GM19438 (cell line): ENCODE measurements around the gene LRBA.

Experiments
- ATAC-seq: cut with Tn5 transposase; IDR thresholded peaks from one replicate; pipeline ENCODE4 v1.9.1; 2021; ENCODE audit warnings: low read depth; ENCODE audit not compliant: unreplicated experiment

Gene LRBA

DNA sequence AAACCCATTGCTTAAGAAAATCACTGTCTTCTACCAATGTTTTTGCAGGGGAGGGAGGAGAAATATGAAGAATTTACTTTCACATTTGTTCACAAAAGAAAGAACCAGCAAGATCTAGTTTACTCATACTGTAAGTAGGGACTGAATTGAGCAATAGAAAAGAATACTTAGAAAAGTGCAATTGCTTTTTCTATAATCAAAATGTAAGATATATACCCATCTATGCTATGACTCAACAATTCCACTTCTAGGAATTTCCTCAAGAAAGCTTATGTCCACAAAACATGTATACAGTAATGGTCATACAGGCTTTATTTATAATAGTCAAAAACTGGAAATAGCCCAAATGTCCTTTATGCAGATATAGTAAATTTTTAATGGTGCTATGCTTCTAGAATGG is 196.4 kb downstream of the LRBA start:
- ATAC-seq: no peak

DNA sequence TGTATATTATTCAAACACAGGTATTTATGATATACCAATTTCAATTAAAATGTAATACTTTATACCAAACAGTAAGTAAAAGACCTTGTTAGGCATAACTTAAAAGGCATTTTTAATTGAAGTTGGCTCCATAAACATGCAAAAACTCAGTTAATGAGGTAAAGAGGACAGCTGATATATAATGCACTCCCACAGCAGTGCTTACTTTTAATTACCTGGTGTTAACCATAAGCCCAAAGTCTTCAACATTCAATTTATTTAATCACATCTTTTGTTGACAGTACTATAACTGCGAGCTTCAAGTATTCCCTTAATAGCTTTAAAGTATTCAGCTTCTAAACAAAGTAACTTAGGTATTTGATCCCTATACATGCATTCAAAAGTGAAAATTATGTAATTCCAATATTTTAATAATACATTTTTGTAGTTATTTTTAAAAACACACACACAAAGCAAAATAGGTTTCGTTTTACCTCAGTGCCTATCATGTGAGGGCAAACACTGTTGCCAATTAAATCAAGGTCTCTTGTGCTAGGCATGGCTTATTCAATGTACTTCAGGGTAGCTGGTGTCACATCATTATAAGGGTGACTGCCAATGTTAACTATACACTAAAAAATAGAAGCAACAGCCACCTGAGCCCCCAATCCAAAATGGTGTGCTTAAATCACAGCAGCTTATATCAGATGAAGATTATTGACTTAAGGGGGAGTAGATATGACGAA is 197.1 kb downstream of the LRBA start:
- ATAC-seq: no peak

DNA sequence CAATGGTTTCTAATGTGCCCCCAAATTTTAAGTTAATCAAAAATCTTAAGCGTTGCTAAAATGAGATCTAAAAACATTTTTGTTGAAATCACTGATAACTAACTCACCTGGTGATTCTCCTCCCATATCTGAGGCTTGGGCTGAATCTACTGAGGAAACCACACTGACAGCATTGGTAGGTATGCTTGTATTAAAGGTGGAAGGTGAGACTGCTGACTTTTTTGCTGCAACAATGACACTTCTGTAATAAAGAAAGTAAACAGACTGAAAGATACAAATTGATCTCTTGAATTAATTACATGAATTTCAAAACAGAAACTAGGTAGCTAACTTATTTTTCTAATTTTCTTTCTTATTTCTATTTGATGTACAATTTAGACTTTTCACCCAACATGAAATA is 198.1 kb downstream of the LRBA start:
- no peak for ATAC-seq

DNA sequence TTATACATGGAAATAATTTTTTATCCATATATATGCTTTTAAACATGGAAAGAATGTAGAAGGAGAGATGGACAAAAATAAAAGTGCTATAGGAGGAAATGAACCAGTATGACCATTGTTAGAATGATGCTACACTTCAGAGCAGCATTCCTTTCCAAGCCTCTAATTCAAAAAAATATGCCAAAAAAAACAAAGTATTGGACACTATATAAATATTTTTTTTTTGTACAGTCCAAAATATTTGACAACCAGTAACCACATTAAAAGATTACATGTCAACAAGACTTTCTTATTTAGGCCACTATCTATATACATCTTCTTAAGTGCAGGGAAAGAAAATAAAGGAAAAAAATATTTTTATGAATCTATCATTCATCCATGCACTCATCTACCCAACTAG is 198.6 kb downstream of the LRBA start:
- no peak for ATAC-seq

DNA sequence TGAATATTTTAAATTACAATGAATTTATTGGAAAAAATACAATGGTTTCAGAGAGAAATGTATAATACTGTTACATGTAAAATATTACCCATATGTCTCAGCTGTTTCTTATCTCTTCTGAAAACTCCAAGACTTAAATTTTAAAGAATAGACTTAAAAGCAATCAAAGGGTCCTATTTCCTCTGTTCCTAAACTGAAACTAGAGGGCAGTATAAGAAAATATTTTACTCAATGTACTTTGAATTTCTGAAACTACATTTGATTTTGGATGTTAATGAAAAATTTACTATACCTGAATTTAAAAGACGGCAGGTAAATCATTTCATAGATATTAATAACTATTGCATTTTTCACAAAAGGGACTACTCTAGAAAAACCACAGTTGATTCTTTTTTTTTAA is 200.2 kb downstream of the LRBA start:
- no peak for ATAC-seq

DNA sequence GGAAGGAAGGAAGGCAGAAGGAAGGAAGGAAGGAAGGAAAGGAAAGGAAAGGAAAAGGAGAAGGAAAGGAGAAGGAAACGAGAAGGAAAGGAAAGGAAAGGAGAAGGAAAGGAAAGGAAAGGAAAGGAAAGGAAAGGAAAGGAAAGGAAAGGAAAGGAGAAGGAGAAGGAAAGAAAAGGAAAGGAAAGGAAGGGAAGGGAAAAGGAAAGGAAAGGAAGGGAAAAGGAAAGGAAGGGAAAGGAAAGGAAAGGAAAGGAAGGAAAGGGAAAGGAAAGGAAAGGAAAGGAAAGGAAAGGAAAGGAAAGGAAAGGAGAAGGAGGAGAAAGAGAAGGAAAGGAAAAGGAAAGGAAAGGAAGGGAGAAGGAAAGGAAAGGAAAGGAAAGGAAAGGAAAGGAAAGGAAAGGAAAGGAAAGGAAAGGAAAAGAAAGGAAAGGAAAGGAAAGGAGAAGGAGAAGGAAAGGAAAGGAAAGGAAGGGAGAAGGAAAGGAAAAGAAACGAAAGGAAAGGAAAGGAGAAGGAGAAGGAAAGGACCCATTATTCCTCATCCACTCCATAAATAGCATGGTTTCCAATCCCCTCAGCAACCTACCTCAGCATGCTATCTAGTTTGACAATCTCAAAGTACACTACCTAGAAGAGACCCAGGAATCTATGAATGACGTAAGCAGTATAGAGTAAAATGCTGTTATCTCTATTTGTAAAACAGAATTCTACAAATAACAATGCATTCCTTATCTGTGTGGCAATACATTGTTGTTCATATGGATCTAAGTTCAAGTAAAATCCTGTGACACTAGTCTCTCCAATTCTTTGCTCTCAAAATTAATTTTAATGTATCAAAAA is 209.7 kb downstream of the LRBA start:
- no peak for ATAC-seq

DNA sequence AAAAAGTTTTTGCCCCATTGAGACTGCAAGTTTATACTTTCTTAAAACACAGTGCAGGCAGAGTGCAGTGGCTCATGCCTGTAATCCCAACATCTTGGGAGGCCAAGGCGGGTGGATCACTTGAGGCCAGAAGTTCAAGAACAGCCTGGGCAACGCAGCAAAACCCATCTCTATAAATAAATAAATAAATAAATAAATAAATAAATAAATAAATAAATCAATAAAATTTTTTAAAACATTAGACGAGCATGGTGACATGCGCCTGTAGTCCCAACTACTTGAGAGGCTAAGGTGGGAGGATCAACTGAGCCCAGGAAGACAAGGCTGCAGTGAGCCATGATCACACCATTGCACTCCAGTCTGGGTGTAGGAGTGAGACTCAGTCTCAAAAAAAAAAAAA is 213.3 kb downstream of the LRBA start:
- ATAC-seq: no peak

DNA sequence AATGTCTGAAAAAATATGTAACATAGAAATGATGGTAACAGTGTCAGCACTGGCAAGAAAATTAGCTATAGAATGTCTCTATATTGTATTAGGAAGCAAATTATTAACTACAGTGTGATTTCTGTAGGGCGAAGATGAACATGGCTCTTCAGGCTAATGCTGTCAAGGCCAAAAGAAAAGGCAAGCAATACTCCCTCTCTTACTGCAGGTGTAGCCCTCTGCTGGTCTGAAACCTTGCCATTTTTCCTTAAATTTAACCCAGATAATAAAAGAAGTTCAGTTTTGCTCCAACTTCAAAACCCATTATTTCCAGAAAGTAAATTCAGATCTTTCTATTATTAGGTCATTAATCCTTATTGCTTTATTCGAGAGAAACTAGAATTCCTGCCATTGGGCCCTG is 215.9 kb downstream of the LRBA start:
- no peak for ATAC-seq

DNA sequence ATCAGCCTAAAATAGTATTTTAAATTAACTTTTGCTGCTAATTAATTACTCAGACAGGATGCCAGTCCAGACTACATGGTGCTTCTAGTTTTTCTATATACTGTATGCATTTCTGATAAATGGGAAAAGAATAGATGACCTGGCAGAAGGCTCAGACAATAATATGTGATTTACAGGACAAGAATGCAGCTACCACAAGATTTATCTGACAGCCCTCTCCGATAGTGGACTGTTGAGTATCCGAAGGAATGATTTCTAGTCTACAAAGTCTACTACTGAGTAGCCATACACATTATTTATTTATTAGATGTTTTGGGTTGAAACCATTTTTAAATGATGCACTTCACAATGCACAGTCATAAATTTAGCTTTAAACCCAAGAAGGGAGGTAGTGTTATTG is 220.4 kb downstream of the LRBA start:
- ATAC-seq: no peak

DNA sequence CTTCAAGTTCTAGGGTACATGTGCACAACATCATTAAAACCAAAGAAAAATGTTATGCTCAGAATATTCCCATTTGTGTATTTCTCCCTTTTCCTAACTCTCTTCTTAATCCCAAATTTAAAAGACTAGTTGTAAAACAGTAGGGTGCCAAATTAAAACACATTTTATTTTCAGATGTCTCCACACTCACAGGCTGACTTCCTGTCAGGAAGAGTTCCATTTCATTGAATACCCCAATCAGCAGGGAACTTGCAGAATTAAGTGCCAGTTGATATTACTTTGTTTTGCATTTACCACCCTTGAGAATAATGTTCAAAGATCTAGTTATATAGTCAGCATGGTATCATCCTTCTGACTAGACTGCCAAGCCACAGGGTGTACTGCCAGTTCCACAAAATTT is 225.2 kb downstream of the LRBA start:
- ATAC-seq: no peak

DNA sequence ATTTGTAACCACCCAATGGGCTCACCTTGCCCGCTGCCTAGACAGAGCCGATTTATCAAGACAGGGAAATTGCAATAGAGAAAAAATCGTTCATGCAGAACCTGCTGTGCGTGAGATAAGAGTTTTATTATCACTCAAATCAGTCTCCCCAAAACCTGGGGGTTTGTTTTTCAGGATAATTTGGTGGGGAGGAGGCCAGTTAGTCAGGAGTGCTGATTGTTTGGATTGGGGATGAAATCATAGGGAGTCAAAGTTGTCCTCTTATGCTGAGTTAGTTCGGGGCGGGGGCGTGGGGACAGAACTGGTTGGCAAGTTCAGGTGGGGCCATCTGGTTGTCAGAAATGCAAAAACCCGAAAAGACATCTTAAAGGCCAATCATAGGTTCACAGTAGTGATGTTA is 230.1 kb downstream of the LRBA start:
- ATAC-seq: no peak

DNA sequence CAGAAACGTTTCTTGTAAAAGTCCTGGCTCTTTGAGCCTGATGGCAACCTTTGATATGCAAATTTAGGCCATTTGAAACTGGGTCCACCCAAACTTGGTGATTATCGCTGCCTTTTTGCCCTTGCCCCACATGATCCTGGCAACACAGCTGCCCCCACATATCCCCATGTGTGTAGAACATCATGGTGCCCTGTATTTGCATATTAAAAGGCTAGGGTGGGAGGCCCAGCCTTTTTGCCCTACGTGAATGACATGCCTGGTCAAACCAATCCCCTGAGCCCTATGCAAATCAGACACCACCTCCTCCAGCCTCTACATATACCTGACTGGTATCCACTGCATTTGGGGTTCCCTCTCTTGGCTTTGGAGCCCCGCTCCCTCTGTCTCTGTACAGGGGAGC is 230.8 kb downstream of the LRBA start:
- ATAC-seq: no peak

DNA sequence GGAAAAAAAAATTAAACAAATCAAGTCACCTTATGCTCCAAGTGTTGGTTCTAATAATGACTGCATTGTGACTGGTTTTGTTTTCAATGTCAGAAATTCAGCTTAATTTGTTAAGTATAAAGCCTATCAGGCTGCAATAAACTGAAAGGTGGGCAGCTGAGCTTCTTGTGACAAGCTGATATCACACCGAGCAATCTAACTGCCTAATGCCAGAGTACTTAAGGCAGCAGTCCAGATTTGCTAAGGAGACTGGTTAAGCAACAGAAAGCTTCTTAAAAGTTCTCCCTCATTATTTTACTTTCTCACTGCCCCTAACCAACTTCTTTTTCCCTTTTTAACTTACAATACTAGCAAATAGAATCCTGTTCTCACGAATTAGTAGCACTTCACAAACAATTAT is 232.2 kb downstream of the LRBA start:
- ATAC-seq: no peak

DNA sequence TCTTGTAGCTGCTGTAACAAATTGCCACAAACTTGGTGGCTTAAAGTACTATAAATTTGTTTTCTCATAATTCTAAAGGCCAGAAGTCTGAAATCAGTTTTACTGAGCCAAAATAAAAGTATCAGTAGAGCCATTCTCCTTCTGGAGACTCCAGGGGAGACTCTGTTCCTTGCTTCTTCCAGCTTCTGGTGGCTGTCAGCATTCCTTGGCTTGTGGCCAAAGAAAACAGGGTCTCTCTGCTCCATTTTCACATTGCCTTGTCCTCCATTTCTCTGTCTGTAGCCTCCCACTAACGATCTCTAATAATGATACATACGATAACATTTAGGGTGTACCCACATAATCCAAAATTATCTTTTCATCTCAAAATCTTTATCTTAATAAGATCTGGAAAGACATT is 232.8 kb downstream of the LRBA start:
- ATAC-seq: no peak

DNA sequence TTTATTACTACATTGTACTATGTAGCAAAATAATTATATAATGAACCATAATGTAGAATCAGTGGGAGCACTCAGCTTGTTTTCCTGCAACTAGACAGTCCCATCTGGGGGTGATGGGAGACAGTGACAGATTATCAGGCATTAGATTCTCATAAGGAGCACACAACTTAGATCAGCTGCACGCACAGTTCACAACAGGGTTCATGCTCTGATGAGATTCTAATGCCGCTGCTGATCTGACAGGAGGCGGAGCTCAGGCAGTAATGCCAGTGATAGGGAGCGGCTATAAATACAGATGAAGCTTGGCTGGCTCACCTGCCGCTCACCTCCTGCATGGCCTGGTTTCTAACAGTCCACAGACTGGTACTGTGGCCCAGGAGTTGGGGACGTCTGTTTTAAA is 233.9 kb downstream of the LRBA start:
- ATAC-seq: no peak

DNA sequence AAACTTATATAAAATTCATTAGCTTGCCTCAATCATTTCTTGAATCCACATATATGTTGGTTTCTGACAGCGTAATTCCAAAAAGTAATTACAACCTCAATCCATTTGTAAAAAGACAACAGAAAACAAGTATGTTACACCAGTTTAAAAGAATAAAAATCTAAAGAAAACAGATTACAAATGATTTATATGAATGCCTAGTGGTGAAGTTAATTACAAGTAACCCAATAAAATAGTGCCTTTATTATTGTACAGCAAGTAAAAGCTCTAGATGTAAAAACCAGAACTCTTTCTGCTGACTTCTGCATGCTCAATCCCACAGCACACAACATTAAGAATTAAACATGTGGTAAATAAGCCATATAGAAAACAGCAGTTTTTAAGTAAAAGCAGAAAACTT is 235.4 kb downstream of the LRBA start:
- ATAC-seq: no peak

DNA sequence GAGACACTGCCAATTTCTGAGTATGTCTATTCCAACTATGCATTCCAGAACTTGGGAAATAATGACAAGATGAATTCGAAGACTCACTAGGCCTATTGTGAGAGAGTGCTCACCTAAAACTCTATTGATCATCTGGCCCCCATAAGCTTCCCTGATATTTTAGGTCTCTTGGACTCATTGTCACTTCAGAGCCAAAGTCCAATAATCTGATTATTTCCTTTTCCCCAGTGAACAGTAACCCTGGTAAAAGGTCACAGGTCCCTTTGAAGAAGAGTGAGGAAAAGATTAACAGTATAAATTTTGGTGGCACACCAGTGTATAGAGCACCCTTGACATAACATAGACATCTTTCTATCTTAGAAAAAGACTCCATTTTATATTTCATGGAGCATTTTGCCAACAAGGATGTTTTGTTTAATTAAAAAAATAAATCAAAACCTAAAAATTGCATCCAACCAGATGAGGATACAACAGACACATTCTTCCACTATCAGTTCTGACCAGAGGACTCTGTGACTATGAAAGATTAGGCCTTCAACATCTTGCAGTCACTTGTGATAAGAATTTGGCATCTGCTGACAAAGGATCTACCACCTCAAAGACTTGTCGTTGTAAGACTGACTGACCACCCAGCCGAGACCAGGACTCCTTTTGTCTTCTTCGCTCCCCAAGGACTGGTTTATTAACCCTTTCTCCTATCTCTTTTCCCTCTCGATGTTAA is 241.2 kb downstream of the LRBA start:
- no peak for ATAC-seq

DNA sequence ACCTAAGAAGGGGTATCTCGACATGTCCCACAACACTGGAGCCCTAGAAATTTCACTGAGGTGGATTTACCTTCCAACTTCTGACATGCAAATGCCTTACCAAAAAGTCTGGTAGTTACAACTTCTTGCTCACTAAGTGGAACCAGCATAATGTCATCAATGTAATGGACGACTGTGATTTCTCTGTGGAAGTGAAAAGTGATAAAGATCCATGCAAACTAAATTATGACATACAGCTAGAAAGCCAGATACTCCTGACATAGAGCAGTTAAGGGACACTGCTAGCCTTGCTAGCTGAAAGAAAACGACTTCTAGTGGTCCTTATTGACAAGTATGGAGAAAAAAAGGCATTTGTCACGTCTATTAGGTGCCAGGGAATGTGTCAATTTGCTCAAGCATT is 242.1 kb downstream of the LRBA start:
- no peak for ATAC-seq

DNA sequence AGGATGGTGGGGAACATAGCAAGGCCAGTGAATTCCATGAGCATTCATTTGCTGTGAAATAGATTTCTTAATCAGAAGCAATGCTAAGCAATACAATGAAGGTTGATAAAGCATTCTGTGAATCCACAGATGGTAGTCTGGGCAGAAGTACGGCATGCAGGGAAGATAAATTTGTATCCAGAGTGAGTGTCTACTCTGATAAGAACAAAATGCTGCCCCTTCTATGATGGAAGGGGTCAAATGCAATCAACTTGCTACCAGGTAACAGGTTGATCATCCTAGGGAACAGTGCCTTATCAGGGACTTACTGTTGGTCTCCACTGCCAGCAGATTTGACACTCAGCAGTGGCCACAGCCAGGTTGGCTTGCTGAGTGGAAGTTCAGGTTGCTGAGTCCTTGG is 243.7 kb downstream of the LRBA start:
- ATAC-seq: no peak

DNA sequence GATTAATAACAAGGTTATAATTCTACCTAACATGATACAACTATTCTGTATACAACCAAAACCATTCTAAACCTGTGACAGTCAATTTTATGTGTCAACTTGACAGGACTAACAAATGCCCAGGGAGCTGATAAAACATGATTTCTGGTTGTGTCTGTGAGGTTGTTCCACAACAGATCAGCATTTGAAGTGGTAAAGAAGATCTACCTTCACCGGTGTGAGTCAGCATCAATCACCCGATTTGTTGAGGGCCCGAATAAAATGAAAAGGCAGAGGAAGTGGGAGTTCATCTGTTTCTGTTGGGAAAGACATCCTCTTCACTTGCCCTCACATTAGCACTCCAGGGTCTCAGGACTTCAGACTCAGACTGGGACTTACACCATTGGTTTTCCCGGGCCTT is 245.2 kb downstream of the LRBA start:
- no peak for ATAC-seq

DNA sequence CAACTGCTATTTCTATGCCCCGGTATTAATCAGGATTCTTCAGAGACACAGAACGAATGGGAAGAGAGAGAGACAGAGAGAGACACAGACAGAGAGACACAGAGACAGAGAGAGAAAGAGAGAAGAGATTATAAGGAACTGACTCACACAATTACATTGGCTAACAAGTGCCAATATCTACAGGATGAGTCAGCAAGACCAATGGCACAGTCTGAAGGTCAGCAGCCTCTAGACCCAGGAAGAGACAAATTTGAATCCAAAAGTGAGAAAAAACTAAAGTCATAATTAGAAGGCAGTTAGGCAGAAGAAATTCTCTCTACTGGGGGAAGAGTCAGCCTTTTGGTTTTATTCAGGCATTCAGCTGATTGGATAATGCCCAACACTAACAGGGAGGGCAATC is 245.8 kb downstream of the LRBA start:
- ATAC-seq: no peak

DNA sequence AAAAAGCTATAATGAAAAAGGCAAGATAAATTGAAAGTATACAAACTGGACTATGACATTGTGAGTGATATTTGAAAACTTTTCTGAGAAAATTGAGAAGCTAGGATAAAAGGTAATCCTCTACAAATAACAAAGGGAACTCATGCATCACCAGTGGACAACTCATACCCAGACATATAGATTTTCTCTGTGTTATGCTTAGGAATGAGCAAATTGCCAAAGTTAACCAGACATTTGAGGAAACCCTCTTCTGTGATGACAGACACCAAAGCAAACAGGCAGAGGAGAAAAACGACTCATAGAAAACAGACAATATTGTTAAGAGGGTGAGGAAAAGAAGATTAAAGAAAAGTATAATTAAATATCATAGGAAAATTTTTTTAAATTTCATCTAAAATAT is 246.6 kb downstream of the LRBA start:
- no peak for ATAC-seq
